Measurements from ENCODE around the gene NUTF2. TPM values are rescaled to one million over a fixed set of nuclear protein-coding genes. Genes with fewer than 3 reads are reported as not detected.
A peak's percentile ranks its signal among the peaks of the same experiment; 100 is the strongest.

Gene NUTF2
- polyA plus RNA-seq, 1 experiment: 151 TPM

DNA sequence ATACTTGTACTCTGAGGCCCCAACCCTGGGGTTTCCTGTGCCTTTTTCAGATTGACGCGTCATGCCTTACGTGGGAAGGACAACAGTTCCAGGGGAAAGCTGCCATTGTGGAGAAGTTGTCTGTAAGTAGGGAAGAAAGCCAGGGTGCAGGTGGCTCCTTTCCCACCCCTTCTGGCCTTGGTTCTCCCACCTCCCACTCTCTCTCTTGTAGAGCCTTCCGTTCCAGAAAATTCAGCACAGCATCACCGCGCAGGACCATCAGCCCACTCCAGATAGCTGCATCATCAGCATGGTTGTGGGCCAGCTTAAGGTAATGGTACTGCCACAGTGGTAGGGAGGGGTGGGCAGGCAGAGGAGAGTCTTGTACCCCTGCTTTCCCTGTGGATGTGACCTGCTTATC lies 21.6 kb downstream of the NUTF2 start:
- Histone ChIP-seq H3K27ac (ENCODE audit: low read depth, low read length) (no peak overlapping the region), H3K9me3 (ENCODE audit: control insufficient read depth, insufficient read depth, low read length) (no peaks in the 10 kb centered on the region; the same call in 1 of the 2 replicates), H3K27me3 (ENCODE audit: control insufficient read depth, insufficient read depth, low read length) (no peaks in the 10 kb centered on the region), H3K4me3 (ENCODE audit: low read depth, low read length) (no peak overlapping the region)
- DNase-seq (ENCODE audit: low read depth, low spot score): no peak
- ChIA-PET CTCF (no interaction called here), POLR2A (no interaction called here)
- TF ChIP-seq, protein P1, sequence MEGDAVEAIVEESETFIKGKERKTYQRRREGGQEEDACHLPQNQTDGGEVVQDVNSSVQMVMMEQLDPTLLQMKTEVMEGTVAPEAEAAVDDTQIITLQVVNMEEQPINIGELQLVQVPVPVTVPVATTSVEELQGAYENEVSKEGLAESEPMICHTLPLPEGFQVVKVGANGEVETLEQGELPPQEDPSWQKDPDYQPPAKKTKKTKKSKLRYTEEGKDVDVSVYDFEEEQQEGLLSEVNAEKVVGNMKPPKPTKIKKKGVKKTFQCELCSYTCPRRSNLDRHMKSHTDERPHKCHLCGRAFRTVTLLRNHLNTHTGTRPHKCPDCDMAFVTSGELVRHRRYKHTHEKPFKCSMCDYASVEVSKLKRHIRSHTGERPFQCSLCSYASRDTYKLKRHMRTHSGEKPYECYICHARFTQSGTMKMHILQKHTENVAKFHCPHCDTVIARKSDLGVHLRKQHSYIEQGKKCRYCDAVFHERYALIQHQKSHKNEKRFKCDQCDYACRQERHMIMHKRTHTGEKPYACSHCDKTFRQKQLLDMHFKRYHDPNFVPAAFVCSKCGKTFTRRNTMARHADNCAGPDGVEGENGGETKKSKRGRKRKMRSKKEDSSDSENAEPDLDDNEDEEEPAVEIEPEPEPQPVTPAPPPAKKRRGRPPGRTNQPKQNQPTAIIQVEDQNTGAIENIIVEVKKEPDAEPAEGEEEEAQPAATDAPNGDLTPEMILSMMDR (IDR thresholded peaks at IDR 0.05; ENCODE audit: low read depth, low read length): no peak

DNA sequence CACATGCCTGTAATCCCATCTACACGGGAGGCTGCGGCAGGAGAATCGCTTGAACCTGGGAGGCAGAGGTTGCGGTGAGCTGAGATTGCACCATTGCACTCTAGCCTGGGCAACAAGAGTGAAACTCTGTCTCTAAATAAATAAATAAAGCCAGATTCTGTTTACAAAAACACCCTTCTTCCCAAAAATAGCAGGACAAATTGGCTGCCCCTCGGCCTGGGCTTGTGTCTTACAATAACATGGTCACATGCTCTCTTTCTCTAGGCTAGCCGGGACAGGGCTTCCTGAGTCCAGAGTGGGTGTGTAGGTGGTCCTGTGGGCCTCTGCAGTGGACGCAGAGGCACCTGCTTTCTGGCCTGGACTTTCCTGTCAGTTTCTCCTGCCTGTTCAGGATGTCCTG lies 22.9 kb downstream of the NUTF2 start:
- H3K4me3 ChIP-seq (ENCODE audit: low read depth, low read length): no peak overlapping the region
- H3K9me3 ChIP-seq (ENCODE audit: control insufficient read depth, insufficient read depth, low read length): no peaks in the 10 kb centered on the region; the same call in 1 of the 2 replicates
- CTCF ChIA-PET: no interaction called here
- TF ChIP-seq, protein P1 (IDR thresholded peaks at IDR 0.05; ENCODE audit: low read depth, low read length): no peak
- H3K27ac ChIP-seq (ENCODE audit: low read depth, low read length): no peak overlapping the region
- POLR2A ChIA-PET: no interaction called here
- no peaks in the 10 kb centered on the region for H3K27me3 ChIP-seq (ENCODE audit: control insufficient read depth, insufficient read depth, low read length)
- no peak for DNase-seq (ENCODE audit: low read depth, low spot score)

DNA sequence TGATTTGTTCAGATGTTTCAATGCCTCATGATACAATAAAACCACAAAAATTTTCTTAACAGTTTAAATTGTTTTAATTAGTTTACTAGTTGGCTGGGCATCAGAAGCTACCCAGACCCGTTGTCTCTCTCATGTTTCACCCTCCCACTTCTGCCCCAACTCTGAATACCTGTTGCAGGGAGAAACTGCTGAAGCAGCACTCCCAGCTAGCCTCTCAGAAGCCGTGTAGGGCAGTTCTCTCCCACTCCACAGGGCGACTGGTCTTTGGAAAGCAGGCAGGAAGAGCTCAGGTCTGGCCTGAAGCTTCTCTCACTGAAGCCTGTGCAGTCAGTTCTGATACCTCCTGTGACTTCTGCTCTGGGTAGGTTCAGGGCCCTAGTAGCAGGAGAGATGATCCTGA lies 24.5 kb downstream of the NUTF2 start:
- DNase-seq (ENCODE audit: low read depth, low spot score): no peak
- Histone ChIP-seq H3K9me3 (ENCODE audit: control insufficient read depth, insufficient read depth, low read length) (no peaks in the 10 kb centered on the region; the same call in 1 of the 2 replicates), H3K27ac (ENCODE audit: low read depth, low read length) (no peak overlapping the region), H3K4me3 (ENCODE audit: low read depth, low read length) (no peak overlapping the region), H3K27me3 (ENCODE audit: control insufficient read depth, insufficient read depth, low read length) (no peaks in the 10 kb centered on the region)
- TF ChIP-seq, protein P1 (IDR thresholded peaks at IDR 0.05; ENCODE audit: low read depth, low read length): no peak
- ChIA-PET POLR2A (interaction anchor here (1.0 kb wide), 1 partner anchor 8 kb away, joined by 3 read pairs; no protein-coding TSS in a partner anchor), CTCF (interaction anchor here (0.8 to 1.7 kb wide), 3 partner anchors 13 to 351 kb away, joined by 3 to 7 read pairs (median 4); partner anchors contain the start of gene NRN1L)

DNA sequence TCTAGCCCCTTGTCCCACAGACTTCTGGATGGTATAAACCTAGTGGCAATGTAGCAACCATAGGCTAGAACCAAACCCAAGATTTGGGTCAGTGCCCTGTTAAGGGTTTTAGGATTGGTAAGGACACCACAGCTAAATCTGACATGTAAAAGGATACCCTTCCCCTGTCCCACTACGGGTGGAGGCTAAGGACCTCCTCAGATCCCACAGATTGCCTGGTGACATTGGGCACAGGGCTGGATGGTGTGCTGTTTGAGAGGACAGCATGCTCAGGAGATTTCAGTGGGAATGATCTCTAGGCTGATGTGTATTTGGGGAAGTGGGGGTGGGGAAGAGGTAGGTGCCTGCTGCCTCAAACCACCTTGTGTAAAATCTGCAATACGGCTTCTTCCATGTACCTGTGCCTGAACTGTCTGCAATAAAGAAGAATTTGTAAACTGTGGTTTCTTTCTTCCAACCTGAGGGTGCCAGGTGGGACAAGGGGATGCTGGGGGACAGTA lies 25.4 kb downstream of the NUTF2 start:
- no peak overlapping the region for H3K4me3 ChIP-seq (ENCODE audit: low read depth, low read length)
- CTCF ChIA-PET: interaction anchor here (0.5 to 1.7 kb wide), 4 partner anchors 12 to 370 kb away, joined by 3 to 7 read pairs (median 4); partner anchors contain the start of gene NRN1L

More for the DNA sequence above, 25.4 kb downstream of the NUTF2 start:
- Histone ChIP-seq H3K27ac (ENCODE audit: low read depth, low read length) (peak overlapping the region; percentile 57), H3K27me3 (ENCODE audit: control insufficient read depth, insufficient read depth, low read length) (no peaks in the 10 kb centered on the region), H3K9me3 (ENCODE audit: control insufficient read depth, insufficient read depth, low read length) (no peaks in the 10 kb centered on the region; the same call in 1 of the 2 replicates)
- POLR2A ChIA-PET: interaction anchor here (0.6 to 1.0 kb wide), 2 partner anchors 9 to 19 kb away, joined by 3 to 4 read pairs; no protein-coding TSS in a partner anchor
- TF ChIP-seq, protein P1 (IDR thresholded peaks at IDR 0.05; ENCODE audit: low read depth, low read length): no peak
- no peak for DNase-seq (ENCODE audit: low read depth, low spot score)
